Hepatocyte (in vitro differentiated cells): ENCODE data around the gene PHLPP1.

Experiments used
- EZH2 ChIP-seq: fragments of 200-600 bp; sonication (generic); IDR thresholded peaks from 2 replicates; pipeline ENCODE4 v1.6.1; 2016; ENCODE audit warnings: antibody characterized with exemption, mild to moderate bottlenecking, borderline replicate concordance
- EZH2phosphoT487 ChIP-seq: fragments of 200-600 bp; sonication (generic); IDR thresholded peaks from one replicate; pipeline ENCODE4 v1.6.1; 2018; ENCODE audit warnings: antibody characterized with exemption, mild to moderate bottlenecking, low read depth, moderate library complexity; ENCODE audit not compliant: unreplicated experiment, severe bottlenecking
- TF ChIP-seq, protein P1 (sequence below): fragments of 200-600 bp; sonication (generic); IDR thresholded peaks from 2 replicates; pipeline ENCODE4 v1.5.1; 2016; ENCODE audit warnings: antibody characterized with exemption, mild to moderate bottlenecking; ENCODE audit not compliant: poor library complexity

GRCh38 chr18:62809900-62810299 lies 94.6 kb downstream of the PHLPP1 start:
- TF ChIP-seq, protein P1, sequence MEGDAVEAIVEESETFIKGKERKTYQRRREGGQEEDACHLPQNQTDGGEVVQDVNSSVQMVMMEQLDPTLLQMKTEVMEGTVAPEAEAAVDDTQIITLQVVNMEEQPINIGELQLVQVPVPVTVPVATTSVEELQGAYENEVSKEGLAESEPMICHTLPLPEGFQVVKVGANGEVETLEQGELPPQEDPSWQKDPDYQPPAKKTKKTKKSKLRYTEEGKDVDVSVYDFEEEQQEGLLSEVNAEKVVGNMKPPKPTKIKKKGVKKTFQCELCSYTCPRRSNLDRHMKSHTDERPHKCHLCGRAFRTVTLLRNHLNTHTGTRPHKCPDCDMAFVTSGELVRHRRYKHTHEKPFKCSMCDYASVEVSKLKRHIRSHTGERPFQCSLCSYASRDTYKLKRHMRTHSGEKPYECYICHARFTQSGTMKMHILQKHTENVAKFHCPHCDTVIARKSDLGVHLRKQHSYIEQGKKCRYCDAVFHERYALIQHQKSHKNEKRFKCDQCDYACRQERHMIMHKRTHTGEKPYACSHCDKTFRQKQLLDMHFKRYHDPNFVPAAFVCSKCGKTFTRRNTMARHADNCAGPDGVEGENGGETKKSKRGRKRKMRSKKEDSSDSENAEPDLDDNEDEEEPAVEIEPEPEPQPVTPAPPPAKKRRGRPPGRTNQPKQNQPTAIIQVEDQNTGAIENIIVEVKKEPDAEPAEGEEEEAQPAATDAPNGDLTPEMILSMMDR = no peak
- no peak for TF ChIP-seq EZH2
- no peak for TF ChIP-seq EZH2phosphoT487
